ENCODE results near the gene SPEG.

SPEG gene

GRCh38 chr2:219530048-219530963, 95.7 kb downstream of the SPEG start:
- peak; percentile 72 to 81 for DNase-seq (ENCODE audit: low read depth in 2 of 2)

- no peak for DNase-seq (ENCODE audit: low read depth in 2 of 2)
Measured at GRCh38 chr2:219531639-219532377, 97.2 kb downstream of the SPEG start.

- DNase-seq (ENCODE audit: low read depth in 2 of 2) = no peak
Measured at GRCh38 chr2:219532378-219532649, 97.7 kb downstream of the SPEG start.

- no peak for DNase-seq (ENCODE audit: low read depth in 2 of 2)
Measured at GRCh38 chr2:219533930-219534661, 99.5 kb downstream of the SPEG start.

- DNase-seq (ENCODE audit: low read depth in 2 of 2) = no peak
Measured at GRCh38 chr2:219536425-219536824, 101.8 kb downstream of the SPEG start.

- no peak for DNase-seq (ENCODE audit: low read depth in 2 of 2)
Measured at GRCh38 chr2:219536967-219537366, 102.3 kb downstream of the SPEG start.

GRCh38 chr2:219537657-219538488, 103.2 kb downstream of the SPEG start:
- no peak for DNase-seq (ENCODE audit: low read depth in 2 of 2)

GRCh38 chr2:219538504-219538951, 103.9 kb downstream of the SPEG start:
- no peak for DNase-seq (ENCODE audit: low read depth in 2 of 2)

- DNase-seq (ENCODE audit: low read depth in 2 of 2) = no peak
Measured at GRCh38 chr2:219538956-219539788, 104.5 kb downstream of the SPEG start.

- DNase-seq (ENCODE audit: low read depth in 2 of 2) = no peak
Measured at GRCh38 chr2:219539926-219540678, 105.5 kb downstream of the SPEG start.

GRCh38 chr2:219540784-219541504, 106.3 kb downstream of the SPEG start:
- no peak for DNase-seq (ENCODE audit: low read depth in 2 of 2)

- peak; percentile 67 to 84 for DNase-seq (ENCODE audit: low read depth in 2 of 2)
Measured at GRCh38 chr2:219541611-219542180, 107.1 kb downstream of the SPEG start.

- DNase-seq (ENCODE audit: low read depth in 2 of 2) = peak in 1 of 2 experiments; percentile 19
Measured at GRCh38 chr2:219542931-219543595, 108.4 kb downstream of the SPEG start.

- DNase-seq (ENCODE audit: low read depth in 2 of 2) = peak; percentile 93 to 94
Measured at GRCh38 chr2:219543596-219544358, 109.1 kb downstream of the SPEG start, which contains the start of the genes CHPF and TMEM198. CHPF (minus strand) TSS chr2:219543809; CDS start chr2:219543538, 271 bp downstream. TMEM198 (plus strand) TSS chr2:219544028; CDS start chr2:219544728, 700 bp downstream.

GRCh38 chr2:219544567-219544966, 109.9 kb downstream of the SPEG start:
- no peak for DNase-seq (ENCODE audit: low read depth in 2 of 2)

GRCh38 chr2:219545295-219545942, 110.8 kb downstream of the SPEG start:
- no peak for DNase-seq (ENCODE audit: low read depth in 2 of 2)

- no peak for DNase-seq (ENCODE audit: low read depth in 2 of 2)
Measured at GRCh38 chr2:219545943-219546352, 111.3 kb downstream of the SPEG start.
